Fibroblast of skin of right quadriceps (primary cell): ENCODE data around the gene ETNK2.
"Not testable (repeated sequence)": the region's sequence is repeated elsewhere in the genome, so short reads cannot be mapped to it uniquely, and the experiment has no call there.

Experiments used
- DNase-seq: peaks from one replicate; pipeline ENCODE4 v3.0.0-alpha.2; 2013

Gene ETNK2

GRCh38 chr1:204126386-204126785, 25.5 kb downstream of the ETNK2 start:
- no peak for DNase-seq

- DNase-seq, result no peak
Observed at GRCh38 chr1:204125759-204126351, 26.0 kb downstream of the ETNK2 start.

GRCh38 chr1:204124639-204125038, 27.2 kb downstream of the ETNK2 start:
- DNase-seq, result no peak

DNA sequence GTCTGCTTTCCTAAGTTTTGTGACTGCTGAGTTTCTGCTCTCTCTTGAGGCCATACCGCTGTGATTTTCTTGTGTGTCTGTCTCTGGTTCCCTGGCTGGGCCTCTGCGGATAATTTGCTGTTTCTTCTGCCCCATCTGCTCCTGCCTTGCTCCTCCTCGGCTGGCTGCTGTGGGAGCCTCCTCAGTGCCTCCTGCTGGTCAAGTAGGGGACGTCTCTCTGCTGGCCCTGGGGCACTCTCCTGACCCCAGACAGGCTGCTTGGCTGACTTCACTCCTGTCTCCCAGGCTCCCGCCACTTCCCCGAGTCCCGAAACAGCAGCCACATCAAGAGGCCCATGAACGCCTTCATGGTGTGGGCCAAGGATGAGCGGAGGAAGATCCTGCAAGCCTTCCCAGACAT, 28.5 kb downstream of the ETNK2 start:
- no peak for DNase-seq

DNA sequence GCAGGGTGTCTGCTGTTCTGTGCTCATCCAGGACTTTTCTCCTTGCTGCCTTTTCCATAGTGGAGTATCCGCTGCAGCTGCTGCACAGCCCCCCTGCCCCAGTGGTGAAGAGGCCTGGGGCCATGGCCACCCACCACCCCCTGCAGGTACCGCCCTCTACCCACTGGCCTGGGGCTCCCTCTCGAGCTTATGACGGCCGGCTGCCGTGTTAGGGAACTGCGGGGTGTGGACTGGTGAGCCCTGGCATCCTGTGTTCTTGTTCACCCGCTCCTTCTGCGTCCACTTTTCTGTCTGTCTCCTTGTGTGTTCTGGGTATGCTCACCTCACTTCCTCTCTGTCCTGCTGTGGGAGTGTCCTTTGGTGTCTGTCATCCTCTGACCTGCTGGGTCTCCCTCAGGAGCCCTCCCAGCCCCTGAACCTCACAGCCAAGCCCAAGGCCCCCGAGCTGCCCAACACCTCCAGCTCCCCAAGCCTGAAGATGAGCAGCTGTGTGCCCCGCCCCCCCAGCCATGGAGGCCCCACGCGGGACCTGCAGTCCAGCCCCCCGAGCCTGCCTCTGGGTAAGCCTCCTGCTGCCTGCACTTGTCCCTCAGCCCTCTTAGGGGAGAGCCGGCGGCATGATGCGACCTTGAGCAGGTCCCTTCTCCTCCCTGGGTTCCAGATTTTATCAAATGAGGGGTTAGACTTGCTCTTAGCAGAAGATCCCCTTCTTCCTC, 29.8 kb downstream of the ETNK2 start:
- DNase-seq, result no peak

- DNase-seq, result no peak
Observed at GRCh38 chr1:204116539-204116938, 35.3 kb downstream of the ETNK2 start.

- DNase-seq, result no peak
Observed at GRCh38 chr1:204115116-204115515, 36.7 kb downstream of the ETNK2 start.

GRCh38 chr1:204114606-204115005, 37.2 kb downstream of the ETNK2 start:
- no peak for DNase-seq

- DNase-seq, result no peak
Observed at GRCh38 chr1:204113896-204114295, 37.9 kb downstream of the ETNK2 start.

- DNase-seq, result no peak
Observed at GRCh38 chr1:204112876-204113730, 38.7 kb downstream of the ETNK2 start.

DNA sequence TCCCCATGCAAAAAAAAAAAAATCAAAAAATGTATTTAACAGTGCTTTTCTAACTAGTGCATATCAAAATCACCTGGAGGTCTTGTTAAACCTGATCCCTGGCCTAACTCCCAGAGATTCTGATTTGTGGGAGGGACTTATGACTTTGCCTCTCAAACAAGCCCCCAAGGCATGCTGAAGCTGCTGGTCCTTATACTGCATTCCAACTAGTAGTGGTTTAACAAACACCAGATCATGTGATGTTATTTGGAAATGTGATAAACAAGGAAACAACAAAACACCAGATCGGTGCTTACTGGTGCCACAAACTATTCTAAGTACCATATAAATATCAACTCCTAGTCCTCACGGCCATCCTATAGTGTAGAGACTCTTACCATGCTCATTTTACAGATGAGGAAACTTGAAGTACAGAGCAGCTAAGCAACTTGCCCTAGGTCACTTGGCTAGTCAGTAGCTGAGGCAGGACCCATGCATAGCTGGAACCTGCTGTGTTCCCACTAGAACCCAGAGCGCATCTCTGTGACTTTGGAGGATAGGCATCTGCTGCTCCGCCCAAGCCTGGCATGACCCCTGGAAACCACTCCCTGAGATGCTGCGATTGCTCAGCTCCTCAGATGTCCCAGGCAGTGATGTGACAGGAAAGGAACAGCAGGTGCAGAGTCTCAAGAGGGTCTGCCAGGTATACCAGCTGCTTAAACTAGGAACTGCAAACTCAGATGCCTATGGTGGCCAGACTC, 40.8 kb downstream of the ETNK2 start:
- DNase-seq, result no peak

- no peak for DNase-seq
Observed at GRCh38 chr1:204108312-204109141, 43.3 kb downstream of the ETNK2 start.

DNA sequence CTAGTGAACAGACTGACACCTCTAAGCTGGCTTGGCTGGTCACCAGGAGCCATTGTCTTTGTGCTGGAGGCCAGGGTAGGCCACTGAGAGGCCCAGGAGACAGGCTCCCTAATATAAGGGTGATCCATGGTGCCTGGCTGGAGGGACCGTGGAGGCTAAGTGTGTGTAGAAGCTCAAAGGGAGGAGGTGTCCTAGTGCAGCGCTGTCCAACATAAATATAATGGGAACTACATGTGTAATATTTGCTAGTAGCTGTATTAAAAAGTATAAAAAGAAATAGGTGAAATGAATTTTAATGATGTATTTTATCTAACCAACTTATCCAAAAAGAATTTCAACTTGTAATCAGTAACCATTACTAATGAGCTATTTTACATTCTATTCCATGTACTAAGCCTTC, 44.0 kb downstream of the ETNK2 start:
- no peak for DNase-seq

GRCh38 chr1:204106825-204107224, 45.0 kb downstream of the ETNK2 start:
- no peak for DNase-seq

GRCh38 chr1:204105131-204105515, 46.7 kb downstream of the ETNK2 start:
- DNase-seq, result no peak

DNA sequence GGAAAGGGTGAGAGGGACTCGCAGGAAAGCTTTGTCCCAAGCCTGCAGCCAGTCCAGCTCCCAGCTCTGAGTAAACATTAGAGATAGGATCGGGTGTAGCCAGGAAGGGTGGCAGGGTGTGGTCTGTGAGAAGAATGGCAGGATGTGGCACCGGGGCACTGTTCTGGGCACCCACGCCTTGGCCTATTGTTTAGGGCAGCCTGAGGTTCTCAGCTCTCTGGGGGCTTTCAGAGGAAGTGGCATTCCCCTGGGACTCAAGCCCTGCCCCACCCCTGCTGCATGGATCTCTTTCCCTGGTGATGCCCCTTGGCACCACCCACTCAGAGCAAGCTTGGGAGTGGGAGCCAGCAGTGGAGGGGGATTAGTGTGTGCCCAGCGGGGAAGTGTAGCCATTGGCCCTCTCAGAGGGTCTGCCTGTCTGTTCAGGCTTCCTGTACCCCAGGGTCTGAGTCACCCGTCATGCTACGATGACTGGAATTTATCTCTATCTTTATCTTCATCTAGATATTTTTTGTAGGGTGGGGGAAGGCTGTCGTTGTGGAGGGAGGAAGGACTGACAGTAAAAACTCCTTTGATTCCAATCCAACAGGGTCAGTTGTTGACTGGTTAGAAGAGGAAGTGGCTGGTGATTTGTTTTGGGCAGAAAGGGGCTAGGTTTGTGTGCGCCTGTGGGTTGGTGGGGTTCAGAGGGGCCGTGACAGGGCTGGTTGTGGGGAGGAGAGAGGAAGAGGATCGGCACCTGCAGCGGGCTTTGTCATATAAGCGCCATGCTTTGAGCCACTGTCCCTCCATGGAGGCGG, 47.3 kb downstream of the ETNK2 start:
- peak; percentile 60 for DNase-seq

- DNase-seq, result no peak
Observed at GRCh38 chr1:204103431-204103741, 48.5 kb downstream of the ETNK2 start.

DNA sequence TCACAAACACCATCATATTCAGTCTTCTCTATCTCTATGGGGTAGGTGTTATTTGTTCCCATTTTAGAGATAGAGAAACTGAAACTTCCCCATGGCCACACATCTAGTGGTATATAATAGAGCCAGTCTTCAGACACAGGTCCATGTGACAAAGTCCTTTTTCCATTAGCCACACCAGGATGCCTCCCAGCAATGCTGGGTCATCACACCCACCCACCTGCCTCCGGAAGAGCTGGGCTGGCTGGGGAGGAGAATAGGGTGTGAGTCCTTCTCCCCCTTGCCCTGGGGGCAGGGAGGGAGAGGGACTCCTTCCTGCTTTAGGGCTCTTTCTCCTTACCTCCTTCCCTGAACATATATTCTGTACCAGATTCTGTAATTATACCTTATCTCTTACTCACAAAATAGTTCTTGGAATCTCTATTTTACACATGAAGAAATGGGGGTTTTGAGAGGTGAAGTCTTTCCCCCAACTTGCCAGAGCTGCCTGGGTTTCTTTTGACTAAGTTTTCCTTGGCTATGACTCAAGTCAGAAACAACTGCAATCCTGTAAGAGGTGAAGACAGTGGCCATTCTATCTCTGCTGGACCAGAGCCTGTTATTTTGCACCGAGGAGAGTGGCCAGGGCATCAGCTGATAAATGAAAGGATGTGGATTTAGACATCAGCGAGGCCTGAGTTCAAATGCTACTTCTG, 49.0 kb downstream of the ETNK2 start:
- DNase-seq, result no peak

- no peak for DNase-seq
Observed at GRCh38 chr1:204102029-204102611, 49.7 kb downstream of the ETNK2 start.

GRCh38 chr1:204099754-204100153, 52.1 kb downstream of the ETNK2 start:
- DNase-seq, result not testable (repeated sequence)

DNA sequence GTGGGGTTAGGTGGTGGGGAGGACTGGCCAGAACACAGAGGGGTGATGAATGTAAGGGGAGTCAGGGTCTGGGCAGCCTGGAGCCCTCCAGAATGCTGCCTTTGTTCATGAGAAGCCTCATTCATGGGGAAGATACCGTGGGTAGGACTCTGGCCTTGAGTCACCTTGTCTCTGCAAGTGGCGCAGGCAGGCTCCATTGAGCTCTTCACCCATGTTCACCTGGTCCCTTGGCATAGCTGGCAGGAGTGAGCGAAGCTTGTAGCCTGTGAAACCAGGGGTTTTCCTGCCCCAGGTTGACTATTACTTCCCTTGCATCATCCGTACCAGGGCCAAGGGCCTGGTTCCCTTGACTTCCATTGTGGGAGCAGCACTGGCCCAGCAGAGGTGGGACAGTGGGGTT, 53.2 kb downstream of the ETNK2 start:
- no peak for DNase-seq
